GM19324 (cell line): Measurements from ENCODE around the gene NPAS3.

Experiments used
- ATAC-seq: cut with Tn5 transposase; IDR thresholded peaks from one replicate; pipeline ENCODE4 v1.9.1; 2021; ENCODE audit warnings: mild to moderate bottlenecking, moderate library complexity; ENCODE audit not compliant: unreplicated experiment, low FRiP score

Gene NPAS3

GRCh38 chr14:33455654-33456345 is 517.1 kb downstream of the NPAS3 start:
- no peak for ATAC-seq

GRCh38 chr14:33457021-33457420 is 518.3 kb downstream of the NPAS3 start:
- ATAC-seq, result no peak

DNA sequence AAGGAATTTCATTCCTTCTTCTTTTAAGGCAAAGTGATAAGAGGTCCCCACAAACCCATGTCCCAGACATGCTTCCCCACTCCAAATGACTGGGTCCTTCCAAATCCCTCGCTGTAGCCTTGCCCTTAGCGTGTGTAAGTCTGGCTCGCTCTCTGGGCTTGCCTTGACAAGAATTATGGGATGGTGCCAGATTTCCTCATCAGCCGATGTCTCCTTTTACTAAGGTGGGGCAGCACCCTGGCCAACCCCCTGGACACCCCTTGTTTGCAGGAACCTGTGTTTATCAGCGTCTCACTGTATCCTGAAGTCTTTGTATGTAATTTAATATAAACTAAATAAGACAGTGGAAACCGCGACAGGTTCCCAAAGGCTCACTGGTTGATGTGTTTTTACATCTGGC is 518.9 kb downstream of the NPAS3 start:
- ATAC-seq, result no peak

- ATAC-seq, result no peak
Measured at GRCh38 chr14:33460164-33460563, 521.5 kb downstream of the NPAS3 start.

DNA sequence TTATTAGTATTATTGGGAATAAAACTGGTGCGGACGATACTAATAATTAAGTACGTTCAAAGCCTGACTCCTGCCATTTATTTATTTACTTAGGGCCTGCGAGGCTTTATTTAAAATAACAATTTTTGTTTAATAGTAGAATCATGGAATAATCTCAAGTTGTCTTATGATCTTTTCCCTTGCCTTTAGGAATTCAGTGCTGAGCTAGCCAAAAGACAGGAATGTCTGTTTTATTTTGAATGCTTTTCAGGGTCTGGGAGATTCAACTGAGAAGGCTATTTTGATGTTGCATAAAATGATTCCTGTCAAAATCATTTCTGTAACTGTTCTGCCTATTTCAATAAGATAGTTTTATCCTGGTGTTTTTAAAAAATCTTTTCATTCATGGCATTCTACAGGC is 522.4 kb downstream of the NPAS3 start:
- no peak for ATAC-seq

GRCh38 chr14:33463731-33464130 is 525.1 kb downstream of the NPAS3 start:
- no peak for ATAC-seq

DNA sequence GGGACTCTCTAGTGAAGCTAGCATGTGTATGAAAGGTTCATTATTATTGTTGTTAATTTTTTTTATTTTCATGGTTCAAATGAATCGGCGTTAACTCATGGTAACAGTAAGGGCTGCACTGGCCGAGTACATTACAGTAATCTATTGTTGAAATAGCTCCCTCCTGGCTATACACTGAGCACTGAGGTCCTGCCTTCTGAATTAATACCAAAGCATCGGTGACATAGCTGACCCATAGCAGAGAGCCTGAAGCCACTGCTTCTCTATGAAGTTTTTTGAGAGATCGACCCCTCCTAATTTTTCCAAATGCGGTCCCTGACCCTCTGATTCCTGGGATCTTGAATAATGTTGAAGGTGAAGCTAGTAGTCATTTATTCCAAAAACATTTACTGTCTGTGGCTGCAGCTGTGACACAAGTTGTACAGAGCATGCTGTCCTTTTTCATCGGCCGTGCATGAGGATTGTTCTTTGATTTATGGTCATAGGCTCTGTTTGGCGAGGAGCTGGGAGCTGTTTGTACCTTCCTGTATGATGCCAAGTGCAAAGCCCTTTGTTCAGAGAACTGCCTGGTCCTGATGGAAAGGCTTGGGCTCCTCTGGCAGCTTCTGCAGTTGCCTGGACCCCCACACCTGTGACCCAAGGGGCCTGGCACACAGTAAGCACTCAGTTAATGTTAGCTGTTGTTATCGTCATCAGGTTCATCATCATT is 525.7 kb downstream of the NPAS3 start:
- no peak for ATAC-seq

DNA sequence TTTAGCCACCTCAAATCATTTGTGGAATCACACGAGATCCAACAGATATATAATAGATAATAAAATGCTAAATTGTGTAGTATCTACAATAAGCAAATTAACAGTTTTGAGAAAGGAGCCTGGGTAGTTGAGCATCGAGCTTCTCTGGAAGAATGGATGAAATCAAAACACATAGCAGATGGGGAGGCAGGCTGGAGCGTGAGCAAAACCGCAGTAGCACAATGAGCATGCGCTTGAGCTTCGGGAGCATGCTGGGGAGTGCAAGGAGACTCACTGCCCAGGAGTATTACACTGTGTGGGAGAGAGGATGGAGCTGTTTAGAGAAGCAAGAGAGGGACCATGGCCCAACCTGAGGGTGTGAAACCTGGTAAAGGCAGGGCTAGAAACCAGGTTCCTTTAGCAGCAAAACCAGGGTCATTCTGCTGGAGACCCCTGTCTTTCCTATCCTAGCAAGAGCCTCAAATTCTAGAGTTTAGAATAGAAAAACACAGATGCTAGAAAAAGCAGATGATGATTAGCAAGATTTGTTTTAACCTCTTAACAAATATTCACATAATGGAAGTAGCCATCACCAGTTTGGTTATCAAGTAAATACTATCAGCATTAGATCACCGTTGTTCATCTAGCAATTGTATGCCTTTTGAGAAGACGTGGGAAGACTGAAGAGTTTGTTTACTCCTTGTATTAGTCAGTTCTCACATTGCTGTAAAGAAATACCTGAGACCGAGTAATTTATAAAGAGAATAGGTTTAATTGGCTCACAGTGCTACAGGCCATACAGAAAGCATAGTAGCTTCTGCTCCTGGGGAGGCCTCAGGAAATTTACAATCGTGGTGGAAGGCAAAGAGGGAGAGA is 527.4 kb downstream of the NPAS3 start:
- no peak for ATAC-seq

DNA sequence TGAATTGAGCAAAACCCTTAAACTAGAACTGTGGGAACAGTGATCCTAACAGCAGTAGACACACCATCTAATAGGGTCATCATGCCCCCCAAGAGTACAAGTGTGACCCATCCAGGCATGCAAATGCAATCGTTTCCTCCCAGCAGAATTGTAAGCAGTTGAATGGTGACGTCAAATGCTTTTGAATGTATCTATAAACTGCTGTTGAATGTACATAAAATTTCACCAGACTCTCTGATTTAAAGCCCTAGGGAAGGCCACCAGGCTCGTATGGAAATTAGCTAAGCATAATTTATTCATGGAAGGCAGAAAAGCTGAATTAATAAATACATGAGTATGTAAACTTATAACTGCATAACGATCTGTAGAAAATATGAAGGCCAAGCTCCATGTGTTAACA is 529.3 kb downstream of the NPAS3 start:
- ATAC-seq, result no peak

GRCh38 chr14:33469898-33470297 is 531.2 kb downstream of the NPAS3 start:
- no peak for ATAC-seq

DNA sequence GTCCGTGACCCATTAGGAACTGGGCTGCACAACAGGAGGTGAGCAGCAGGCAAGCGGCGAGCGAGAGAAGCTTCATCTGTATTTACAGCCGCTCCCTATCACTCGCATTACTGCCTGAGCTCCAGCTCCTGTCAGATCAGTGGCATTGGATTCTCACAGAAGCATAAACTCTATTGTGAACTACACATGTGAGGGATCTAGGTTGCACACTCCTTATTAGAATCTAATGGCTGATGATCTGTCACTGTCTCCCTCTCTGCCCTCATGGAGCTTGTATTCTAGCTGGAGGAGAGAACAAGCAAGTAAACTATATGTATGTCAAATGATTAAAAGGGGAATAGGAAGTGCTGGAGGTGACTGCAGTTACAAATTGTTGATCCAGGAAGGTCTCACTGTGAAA is 533.1 kb downstream of the NPAS3 start:
- ATAC-seq, result no peak

DNA sequence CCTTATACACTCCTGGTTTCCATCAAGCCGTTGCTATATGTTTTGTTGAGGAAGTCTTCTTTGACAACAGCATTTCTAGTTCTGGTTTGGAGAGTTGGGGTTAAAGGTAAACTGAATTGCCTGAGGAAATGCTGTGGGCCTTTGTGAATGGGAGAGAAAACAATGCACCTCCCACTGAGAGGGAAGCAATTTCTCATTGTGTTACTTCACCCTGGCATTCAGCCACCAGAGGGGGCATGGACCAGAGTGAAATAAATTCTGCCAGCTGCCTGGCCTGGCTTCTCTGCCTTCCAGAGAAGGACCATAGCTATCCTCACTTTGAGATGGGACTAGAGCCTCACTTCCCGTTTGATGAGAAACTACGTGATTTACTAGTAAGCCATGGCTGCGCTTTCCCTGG is 536.9 kb downstream of the NPAS3 start:
- ATAC-seq, result no peak

DNA sequence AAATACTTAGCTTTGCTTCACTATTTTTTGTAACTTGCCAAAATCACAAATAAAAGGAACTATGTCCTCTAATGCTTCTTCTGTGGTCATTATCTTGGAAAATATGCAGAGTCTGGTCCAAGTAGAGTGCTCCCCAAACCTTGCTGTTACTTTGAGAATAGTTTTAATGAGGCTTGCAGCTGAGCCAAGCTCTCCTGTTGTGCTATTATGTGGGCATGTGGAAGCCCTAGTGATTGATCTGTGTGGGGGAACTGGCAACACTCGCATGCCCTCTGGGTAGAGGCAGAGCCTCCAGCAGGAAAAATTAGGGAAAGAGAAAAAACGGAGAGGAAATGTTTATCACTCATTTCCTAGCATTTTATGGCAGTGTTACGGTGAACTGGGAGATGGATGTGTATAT is 539.1 kb downstream of the NPAS3 start:
- no peak for ATAC-seq

GRCh38 chr14:33480071-33480886 is 541.6 kb downstream of the NPAS3 start:
- no peak for ATAC-seq

- no peak for ATAC-seq
Measured at GRCh38 chr14:33480887-33481184, 542.2 kb downstream of the NPAS3 start.

DNA sequence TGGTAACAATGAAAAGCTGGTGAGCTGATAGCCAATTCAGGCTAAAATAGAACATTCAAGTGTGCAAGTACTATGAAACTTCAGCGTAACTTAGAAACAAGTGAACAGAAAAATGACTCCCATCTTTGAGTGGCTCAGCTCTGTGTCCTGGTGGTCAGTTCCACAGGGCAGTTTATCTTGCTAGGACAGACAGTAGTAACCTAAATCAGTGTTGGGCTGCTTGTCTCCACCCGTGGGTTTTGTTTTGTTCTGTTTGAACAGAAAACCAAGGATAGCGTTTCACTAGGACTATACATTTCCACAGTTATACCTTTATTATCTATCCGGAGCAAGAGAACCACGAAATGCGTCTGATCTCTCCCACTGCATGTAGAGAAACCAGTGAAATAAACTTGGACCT is 544.4 kb downstream of the NPAS3 start:
- ATAC-seq, result no peak

DNA sequence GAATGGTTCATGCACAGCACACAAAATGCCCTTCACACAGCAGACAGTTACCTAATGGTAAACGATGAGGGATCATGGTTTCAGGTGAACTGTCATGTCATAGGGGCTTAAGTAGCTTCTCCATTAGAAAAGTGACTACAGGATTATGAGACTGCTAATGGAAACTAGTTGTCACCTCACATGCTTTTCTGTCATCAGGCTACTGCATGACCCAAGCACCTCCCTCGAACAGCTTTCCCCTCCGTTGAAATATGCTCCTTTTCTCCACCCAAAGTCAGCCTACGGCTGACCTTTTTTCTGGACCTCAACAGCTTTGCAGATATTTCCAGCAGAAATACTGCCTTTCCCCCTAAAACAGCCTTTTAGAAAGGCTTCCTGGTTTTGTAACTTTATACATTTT is 544.9 kb downstream of the NPAS3 start:
- ATAC-seq, result no peak

DNA sequence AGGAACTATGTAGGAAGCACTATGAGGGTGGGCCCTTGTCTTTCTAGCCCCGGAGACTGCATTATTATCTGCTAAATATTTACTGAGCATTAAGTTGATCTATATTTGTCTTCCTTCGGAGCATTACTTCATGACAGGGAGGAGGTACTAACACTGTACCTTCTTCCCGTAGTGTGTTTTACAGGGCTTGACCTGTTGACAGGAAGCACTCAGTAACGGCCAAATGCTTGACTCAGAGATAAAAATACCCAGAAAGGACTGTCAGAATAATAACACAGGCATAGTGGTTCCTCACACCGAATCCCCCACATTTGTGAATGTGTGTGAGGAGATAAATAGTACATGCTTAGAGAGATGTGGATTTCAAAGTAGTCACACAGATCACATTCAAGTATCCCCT is 545.6 kb downstream of the NPAS3 start:
- no peak for ATAC-seq

DNA sequence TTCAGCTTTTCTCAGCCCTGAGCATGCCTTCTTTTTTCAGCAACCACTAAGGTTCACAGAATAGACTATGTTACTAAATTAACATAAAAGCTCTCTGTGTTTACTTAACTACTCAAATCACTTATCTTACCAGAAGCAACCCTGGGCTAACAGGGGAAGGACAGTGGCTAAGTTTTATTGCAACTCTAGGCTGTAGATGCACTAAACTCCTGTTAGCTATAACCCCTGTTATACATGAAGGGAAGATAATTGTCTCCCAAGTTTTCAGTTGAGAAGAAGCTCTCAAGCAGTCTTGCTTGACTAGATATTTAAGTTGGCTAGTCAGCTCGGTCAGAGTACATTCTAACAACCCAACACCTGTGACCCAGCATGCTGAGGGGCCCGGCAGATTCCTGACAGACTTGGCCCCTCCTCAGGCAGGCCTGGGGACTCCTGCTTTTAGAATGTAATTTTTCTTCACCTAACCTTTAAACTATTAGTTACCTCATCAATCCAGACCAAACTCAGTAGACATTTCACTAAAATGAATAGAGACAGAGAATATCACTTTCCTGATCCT is 547.7 kb downstream of the NPAS3 start:
- ATAC-seq, result no peak

- no peak for ATAC-seq
Measured at GRCh38 chr14:33488582-33488981, 549.9 kb downstream of the NPAS3 start.
